Fibroblast of villous mesenchyme (primary cell): Measurements from ENCODE around the gene PAX7. TPM values are rescaled to one million over a fixed set of nuclear protein-coding genes. Genes with fewer than 3 reads are reported as not detected.
"Not testable (repeated sequence)": the region's sequence is repeated elsewhere in the genome, so short reads cannot be mapped to it uniquely, and the experiment has no call there.

Source experiments
- DNase-seq: peaks from one replicate; pipeline ENCODE4 v3.0.0-alpha.2; 2010; ENCODE audit warnings: low read depth
- H3K4me3 ChIP-seq: 2 replicates; pipeline ENCODE4 v1.5.1; 2011; ENCODE audit warnings: low read depth, mild to moderate bottlenecking, low read length
- total RNA-seq: library from RNA; depleted of rRNA; stranded (reverse); fragments of >200 nt; gene quantifications from 2 replicates; pipeline ENCODE4 v1.2.3, GENCODE V29; 2012
- TF ChIP-seq, protein P1 (sequence below): IDR thresholded peaks from 2 replicates; pipeline ENCODE4 v1.5.1; 2012; ENCODE audit warnings: low read depth, mild to moderate bottlenecking, low read length; ENCODE audit not compliant: insufficient read depth

PAX7 gene
- total RNA-seq, 1 donor, result not detected

- TF ChIP-seq, protein P1, sequence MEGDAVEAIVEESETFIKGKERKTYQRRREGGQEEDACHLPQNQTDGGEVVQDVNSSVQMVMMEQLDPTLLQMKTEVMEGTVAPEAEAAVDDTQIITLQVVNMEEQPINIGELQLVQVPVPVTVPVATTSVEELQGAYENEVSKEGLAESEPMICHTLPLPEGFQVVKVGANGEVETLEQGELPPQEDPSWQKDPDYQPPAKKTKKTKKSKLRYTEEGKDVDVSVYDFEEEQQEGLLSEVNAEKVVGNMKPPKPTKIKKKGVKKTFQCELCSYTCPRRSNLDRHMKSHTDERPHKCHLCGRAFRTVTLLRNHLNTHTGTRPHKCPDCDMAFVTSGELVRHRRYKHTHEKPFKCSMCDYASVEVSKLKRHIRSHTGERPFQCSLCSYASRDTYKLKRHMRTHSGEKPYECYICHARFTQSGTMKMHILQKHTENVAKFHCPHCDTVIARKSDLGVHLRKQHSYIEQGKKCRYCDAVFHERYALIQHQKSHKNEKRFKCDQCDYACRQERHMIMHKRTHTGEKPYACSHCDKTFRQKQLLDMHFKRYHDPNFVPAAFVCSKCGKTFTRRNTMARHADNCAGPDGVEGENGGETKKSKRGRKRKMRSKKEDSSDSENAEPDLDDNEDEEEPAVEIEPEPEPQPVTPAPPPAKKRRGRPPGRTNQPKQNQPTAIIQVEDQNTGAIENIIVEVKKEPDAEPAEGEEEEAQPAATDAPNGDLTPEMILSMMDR, result no peak
- DNase-seq, result no peak
- no peak overlapping the region for H3K4me3 ChIP-seq
Observed at GRCh38 chr1:18765725-18766124, 135.1 kb downstream of the PAX7 start.

DNA sequence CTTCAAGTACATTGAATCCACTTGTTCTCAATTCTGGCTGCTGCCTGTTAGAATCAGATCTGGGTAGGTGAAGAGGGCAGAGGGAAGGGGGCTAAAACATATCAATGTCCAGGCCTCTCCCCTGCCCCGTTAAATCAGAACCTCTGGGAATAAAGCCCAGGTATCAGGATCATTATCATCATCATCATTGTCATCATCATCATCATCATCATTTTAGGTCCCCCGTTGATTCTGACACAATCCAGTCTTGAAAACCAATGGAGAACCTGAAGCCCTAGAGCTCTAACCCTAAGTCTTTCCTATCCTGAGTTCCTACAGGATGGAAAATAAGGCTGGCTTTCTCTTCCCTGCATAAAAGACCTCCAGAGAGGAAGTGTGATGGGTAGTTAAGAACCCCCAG is 135.7 kb downstream of the PAX7 start:
- DNase-seq, result no peak
- TF ChIP-seq, protein P1, result no peak
- H3K4me3 ChIP-seq, result no peak overlapping the region

DNA sequence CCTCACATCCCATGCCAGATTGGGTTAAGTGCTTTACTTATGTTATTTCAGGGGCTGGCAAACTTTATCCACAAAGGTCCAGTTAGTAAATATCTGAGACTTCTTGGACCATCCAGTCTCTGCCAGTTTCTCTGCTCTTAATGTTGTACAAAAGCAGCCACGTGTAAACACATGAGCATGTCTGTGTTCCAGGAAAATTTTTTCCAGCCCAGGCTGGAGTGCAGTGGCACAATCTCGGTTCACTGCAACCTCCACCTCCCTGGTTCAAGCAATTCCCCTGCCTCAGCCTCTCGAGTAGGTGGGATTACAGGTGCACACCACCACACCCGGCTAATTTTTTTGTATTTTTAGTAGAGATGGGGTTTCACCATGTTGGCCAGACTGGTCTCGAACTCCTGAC is 136.9 kb downstream of the PAX7 start:
- not testable (repeated sequence) for H3K4me3 ChIP-seq, DNase-seq

GRCh38 chr1:18768086-18768485 is 137.4 kb downstream of the PAX7 start:
- TF ChIP-seq, protein P1, result no peak
- no peak for DNase-seq
- H3K4me3 ChIP-seq, result no peak overlapping the region

GRCh38 chr1:18769140-18769539 is 138.5 kb downstream of the PAX7 start:
- DNase-seq, result no peak
- TF ChIP-seq, protein P1, result no peak
- H3K4me3 ChIP-seq, result no peak overlapping the region

GRCh38 chr1:18770799-18771198 is 140.2 kb downstream of the PAX7 start:
- no peak for DNase-seq
- H3K4me3 ChIP-seq, result no peak overlapping the region
- TF ChIP-seq, protein P1, result no peak

DNA sequence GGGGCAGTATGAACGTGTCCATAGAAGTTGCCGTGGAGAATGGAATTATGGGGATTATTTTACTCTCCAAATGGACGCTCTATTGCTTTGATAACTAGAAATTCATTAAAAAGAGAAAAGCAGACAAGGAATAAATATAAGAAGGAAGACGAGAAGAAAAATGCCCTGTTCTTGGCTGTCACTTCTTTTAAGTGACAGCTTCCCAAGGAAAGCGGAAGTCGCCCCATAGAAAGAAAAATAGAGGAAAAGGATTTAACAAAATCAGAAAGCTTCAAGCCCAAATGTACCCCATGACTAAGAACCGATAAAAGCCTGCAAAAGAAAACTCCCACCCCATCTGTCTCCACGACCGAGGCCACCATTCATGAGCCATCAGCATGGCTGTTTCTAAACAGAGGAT is 143.1 kb downstream of the PAX7 start:
- H3K4me3 ChIP-seq, result no peak overlapping the region
- no peak for DNase-seq
- TF ChIP-seq, protein P1, result no peak
